Measurements from ENCODE around the gene FHIT.

Gene FHIT

DNA sequence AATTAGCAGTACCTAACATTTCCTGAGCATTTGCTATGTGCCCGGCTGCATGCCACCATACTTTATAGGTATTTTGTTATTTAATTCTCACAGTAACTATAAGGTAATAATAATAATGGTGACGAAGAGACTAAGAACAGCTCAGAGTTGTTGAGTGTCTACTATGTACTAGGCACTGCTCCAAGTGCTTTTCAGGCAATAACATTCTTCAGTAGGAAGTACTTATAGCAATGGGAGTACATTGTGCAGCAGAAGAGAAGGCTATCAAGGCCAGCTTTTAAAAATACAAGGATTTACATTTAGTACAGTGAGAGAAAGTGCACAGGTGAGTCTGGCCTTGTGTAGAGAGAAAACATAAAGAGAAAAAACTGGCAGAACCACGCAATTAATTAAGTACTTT is 647.4 kb downstream of the FHIT start:
- no peak overlapping the region for H3K4me3 ChIP-seq (ENCODE audit: low read depth, low read length)
- H3K4me1 ChIP-seq: no peaks in the 10 kb centered on the region
- no peak for TF ChIP-seq CTCF (IDR thresholded peaks at IDR 0.05)
- H3K36me3 ChIP-seq (ENCODE audit: control insufficient read depth, insufficient read depth, low read length): no peaks in the 10 kb centered on the region
- no peaks in the 10 kb centered on the region for H3K79me2 ChIP-seq
- H3K4me2 ChIP-seq (ENCODE audit: low read length): no peak overlapping the region
- H3K27me3 ChIP-seq (ENCODE audit: control insufficient read depth, insufficient read depth, low read length): no peaks in the 10 kb centered on the region
- no peaks in the 10 kb centered on the region for H3K9me3 ChIP-seq (ENCODE audit: control insufficient read depth, low read length)
- H3K9ac ChIP-seq: no peak overlapping the region
- H3K27ac ChIP-seq: no peak overlapping the region
- H2AFZ ChIP-seq: no peak overlapping the region

DNA sequence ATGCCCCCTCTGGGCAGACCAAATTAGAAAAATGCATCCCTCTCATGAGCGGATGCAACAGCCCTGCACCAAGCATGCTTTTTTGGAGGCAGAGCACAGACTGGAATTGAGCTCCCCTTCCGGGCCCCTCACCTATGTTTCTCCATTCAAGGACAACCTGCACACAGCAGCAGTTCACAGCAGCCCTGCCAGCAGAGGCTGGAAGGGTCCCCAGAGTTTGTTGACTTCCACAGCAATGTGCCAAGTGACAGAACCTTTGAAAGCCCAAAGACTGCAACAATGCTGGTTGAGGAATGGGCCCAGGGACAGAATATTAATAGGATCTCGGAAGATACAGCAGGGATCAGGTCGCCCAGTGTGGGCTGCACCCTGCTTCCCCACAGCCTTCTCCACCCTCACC is 650.4 kb downstream of the FHIT start:
- TF ChIP-seq CTCF (IDR thresholded peaks at IDR 0.05): no peak
- Histone ChIP-seq H2AFZ (no peak overlapping the region), H3K79me2 (no peaks in the 10 kb centered on the region), H3K27me3 (ENCODE audit: control insufficient read depth, insufficient read depth, low read length) (no peaks in the 10 kb centered on the region), H3K4me2 (ENCODE audit: low read length) (no peak overlapping the region), H3K36me3 (ENCODE audit: control insufficient read depth, insufficient read depth, low read length) (no peaks in the 10 kb centered on the region), H3K9ac (no peak overlapping the region), H3K9me3 (ENCODE audit: control insufficient read depth, low read length) (no peaks in the 10 kb centered on the region), H3K4me3 (ENCODE audit: low read depth, low read length) (no peak overlapping the region), H3K4me1 (no peaks in the 10 kb centered on the region), H3K27ac (no peak overlapping the region)

DNA sequence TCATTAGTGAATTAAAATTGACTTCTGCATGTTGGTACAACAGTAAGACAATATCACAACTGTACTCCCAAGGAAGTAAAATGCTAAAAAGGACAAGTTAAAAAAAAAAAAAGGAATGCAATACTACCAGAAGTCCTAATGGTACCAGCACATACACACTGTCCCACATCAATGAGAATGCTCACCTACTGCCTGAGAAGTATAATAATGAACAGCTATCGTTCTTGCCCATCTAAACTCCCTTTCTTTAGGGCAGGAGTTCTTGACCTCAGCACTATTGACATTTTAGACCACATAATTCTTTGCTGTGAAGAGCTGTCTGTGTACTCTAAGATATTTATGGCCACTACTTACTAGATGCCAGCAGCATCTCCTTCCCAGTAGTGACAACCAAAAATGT is 651.7 kb downstream of the FHIT start:
- no peak overlapping the region for H3K27ac ChIP-seq
- no peaks in the 10 kb centered on the region for H3K9me3 ChIP-seq (ENCODE audit: control insufficient read depth, low read length)
- no peak overlapping the region for H3K9ac ChIP-seq
- H2AFZ ChIP-seq: no peak overlapping the region
- H3K79me2 ChIP-seq: no peaks in the 10 kb centered on the region
- no peak overlapping the region for H3K4me3 ChIP-seq (ENCODE audit: low read depth, low read length)
- no peak overlapping the region for H3K4me2 ChIP-seq (ENCODE audit: low read length)
- H3K27me3 ChIP-seq (ENCODE audit: control insufficient read depth, insufficient read depth, low read length): no peaks in the 10 kb centered on the region
- TF ChIP-seq CTCF (IDR thresholded peaks at IDR 0.05): no peak
- H3K4me1 ChIP-seq: no peaks in the 10 kb centered on the region
- no peaks in the 10 kb centered on the region for H3K36me3 ChIP-seq (ENCODE audit: control insufficient read depth, insufficient read depth, low read length)

DNA sequence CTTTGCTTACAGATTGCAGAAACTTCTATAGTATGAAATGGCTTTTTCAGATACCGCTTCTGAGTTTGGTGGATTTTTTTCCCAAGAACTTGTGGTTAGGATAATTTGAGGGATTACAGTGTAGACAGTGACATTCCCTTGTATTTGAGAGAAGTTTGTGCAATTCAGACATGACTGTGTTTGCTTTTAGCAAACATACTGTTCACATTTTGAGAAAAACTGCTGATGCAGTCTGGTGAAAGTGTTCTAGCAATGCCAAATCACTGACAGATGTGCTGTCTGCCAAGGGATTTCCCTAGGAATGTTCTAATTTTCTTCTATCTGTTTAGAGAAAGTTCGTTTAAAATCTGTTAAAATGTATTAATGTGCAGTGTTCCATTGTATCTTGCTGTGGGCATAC is 652.6 kb downstream of the FHIT start:
- Histone ChIP-seq H3K27ac (no peak overlapping the region), H3K79me2 (no peaks in the 10 kb centered on the region), H2AFZ (no peak overlapping the region), H3K9me3 (ENCODE audit: control insufficient read depth, low read length) (no peaks in the 10 kb centered on the region), H3K9ac (no peak overlapping the region), H3K36me3 (ENCODE audit: control insufficient read depth, insufficient read depth, low read length) (no peaks in the 10 kb centered on the region), H3K27me3 (ENCODE audit: control insufficient read depth, insufficient read depth, low read length) (no peaks in the 10 kb centered on the region), H3K4me2 (ENCODE audit: low read length) (no peak overlapping the region), H3K4me3 (ENCODE audit: low read depth, low read length) (no peak overlapping the region), H3K4me1 (no peaks in the 10 kb centered on the region)
- no peak for TF ChIP-seq CTCF (IDR thresholded peaks at IDR 0.05)

DNA sequence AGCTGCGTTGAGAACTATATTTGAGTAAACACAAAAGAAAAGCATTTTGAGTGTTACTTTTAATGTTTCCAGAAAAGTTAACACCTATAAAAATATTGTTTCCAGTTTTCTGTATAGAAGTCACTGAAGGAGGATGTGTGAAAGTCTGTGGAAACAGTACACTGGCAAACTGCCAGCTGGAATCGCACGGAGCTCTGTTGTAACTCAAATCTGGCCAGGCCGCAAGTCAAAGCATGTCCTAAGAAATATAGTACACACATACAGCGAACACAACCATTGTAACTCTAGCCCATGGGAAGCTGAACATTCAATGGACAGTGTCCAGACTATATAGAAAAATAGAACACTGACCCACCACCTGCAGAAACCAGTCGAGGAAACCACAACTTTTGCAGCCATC is 657.2 kb downstream of the FHIT start:
- Histone ChIP-seq H2AFZ (no peak overlapping the region), H3K4me2 (ENCODE audit: low read length) (no peak overlapping the region), H3K4me1 (no peaks in the 10 kb centered on the region), H3K36me3 (ENCODE audit: control insufficient read depth, insufficient read depth, low read length) (no peaks in the 10 kb centered on the region), H3K4me3 (ENCODE audit: low read depth, low read length) (no peak overlapping the region), H3K79me2 (no peaks in the 10 kb centered on the region), H3K27ac (no peak overlapping the region), H3K27me3 (ENCODE audit: control insufficient read depth, insufficient read depth, low read length) (no peaks in the 10 kb centered on the region), H3K9ac (no peak overlapping the region), H3K9me3 (ENCODE audit: control insufficient read depth, low read length) (no peaks in the 10 kb centered on the region)
- TF ChIP-seq CTCF (IDR thresholded peaks at IDR 0.05): no peak
